IPS-15b (cell line): Measurements from ENCODE around the gene CFAP251.

ENCODE experiments used
- H3K27me3 ChIP-seq: one replicate; pipeline ENCODE4 v1.6.1; 2013; ENCODE audit warnings: low read length; ENCODE audit not compliant: control insufficient read depth, insufficient read depth
- H3K36me3 ChIP-seq: one replicate; pipeline ENCODE4 v1.6.1; 2013; ENCODE audit warnings: low read length; ENCODE audit not compliant: control insufficient read depth, insufficient read depth
- H3K4me1 ChIP-seq: one replicate; pipeline ENCODE4 v1.6.1; 2013; ENCODE audit warnings: mild to moderate bottlenecking, low read length; ENCODE audit not compliant: control insufficient read depth, insufficient read depth
- H3K4me3 ChIP-seq: one replicate; pipeline ENCODE4 v1.5.1; 2013; ENCODE audit warnings: low read depth, low read length
- H3K9ac ChIP-seq: one replicate; pipeline ENCODE4 v1.6.1; 2013; ENCODE audit warnings: low read depth, mild to moderate bottlenecking, low read length
- H3K9me3 ChIP-seq: one replicate; pipeline ENCODE4 v1.6.1; 2013; ENCODE audit warnings: mild to moderate bottlenecking, low read length; ENCODE audit not compliant: control insufficient read depth, insufficient read depth

CFAP251 gene

GRCh38 chr12:122020795-122021192 lies 102.4 kb downstream of the CFAP251 start:
- Histone ChIP-seq H3K4me3 (peak overlapping the region; percentile 55), H3K4me1 (peaks cover 5% of the 10 kb centered on the region), H3K36me3 (peaks cover 2% of the 10 kb centered on the region), H3K9me3 (no peaks in the 10 kb centered on the region), H3K9ac (no peak overlapping the region), H3K27me3 (peaks cover 18% of the 10 kb centered on the region)

DNA sequence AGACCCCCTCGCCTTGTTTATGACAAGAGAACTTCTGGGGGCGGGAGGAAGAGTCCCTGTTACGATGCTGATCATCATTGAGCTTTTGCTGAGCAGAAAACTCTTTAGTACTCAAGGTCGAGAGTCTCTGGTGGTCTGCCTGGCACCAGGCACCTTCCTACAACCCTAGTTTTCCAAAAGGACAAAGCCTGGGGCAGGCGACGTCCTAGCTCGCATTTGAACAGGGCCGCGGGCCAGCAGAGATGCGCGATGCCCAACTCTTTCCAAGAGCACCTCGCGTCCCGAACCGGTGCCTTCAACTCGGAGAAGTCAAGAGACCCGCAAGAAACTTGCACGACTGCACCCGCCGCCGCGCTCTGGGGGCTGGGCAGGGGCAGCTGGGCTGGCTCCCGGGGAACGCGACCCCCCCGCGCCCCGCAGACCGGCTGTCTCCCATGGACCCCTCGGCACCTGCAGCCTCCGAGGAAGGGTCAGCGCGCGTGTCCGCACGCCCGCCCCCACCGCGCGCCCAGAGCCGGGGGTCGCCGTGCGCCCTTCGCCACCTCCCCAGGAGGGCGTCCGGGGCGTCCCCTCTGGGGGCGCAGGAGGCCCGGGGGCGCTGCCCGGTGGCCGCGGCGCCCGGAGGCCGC lies 102.9 kb downstream of the CFAP251 start:
- no peak overlapping the region for H3K9ac ChIP-seq
- no peaks in the 10 kb centered on the region for H3K36me3 ChIP-seq
- H3K4me1 ChIP-seq = peaks cover 5% of the 10 kb centered on the region
- H3K27me3 ChIP-seq = peaks cover 18% of the 10 kb centered on the region
- no peaks in the 10 kb centered on the region for H3K9me3 ChIP-seq
- peak overlapping the region; percentile 55 for H3K4me3 ChIP-seq

GRCh38 chr12:122021822-122022392 lies 103.5 kb downstream of the CFAP251 start, which contains the start of gene BCL7A:
Gene BCL7A, plus strand, starts transcription at chr12:122021884. Its CDS starts 208 bp downstream, at chr12:122022092.
- Histone ChIP-seq H3K27me3 (peaks cover 18% of the 10 kb centered on the region), H3K36me3 (no peaks in the 10 kb centered on the region), H3K9me3 (no peaks in the 10 kb centered on the region), H3K4me1 (peaks cover 5% of the 10 kb centered on the region), H3K4me3 (peak within 1 kb of the TSS; percentile 58), H3K9ac (peak within 1 kb of the TSS; percentile 60)

- peaks cover 5% of the 10 kb centered on the region for H3K4me1 ChIP-seq
- H3K4me3 ChIP-seq = peak overlapping the region; percentile 58
- no peaks in the 10 kb centered on the region for H3K9me3 ChIP-seq
- peaks cover 18% of the 10 kb centered on the region for H3K27me3 ChIP-seq
- H3K9ac ChIP-seq = peak overlapping the region; percentile 60
- H3K36me3 ChIP-seq = no peaks in the 10 kb centered on the region
Observed at GRCh38 chr12:122022393-122023338, 104.3 kb downstream of the CFAP251 start.

DNA sequence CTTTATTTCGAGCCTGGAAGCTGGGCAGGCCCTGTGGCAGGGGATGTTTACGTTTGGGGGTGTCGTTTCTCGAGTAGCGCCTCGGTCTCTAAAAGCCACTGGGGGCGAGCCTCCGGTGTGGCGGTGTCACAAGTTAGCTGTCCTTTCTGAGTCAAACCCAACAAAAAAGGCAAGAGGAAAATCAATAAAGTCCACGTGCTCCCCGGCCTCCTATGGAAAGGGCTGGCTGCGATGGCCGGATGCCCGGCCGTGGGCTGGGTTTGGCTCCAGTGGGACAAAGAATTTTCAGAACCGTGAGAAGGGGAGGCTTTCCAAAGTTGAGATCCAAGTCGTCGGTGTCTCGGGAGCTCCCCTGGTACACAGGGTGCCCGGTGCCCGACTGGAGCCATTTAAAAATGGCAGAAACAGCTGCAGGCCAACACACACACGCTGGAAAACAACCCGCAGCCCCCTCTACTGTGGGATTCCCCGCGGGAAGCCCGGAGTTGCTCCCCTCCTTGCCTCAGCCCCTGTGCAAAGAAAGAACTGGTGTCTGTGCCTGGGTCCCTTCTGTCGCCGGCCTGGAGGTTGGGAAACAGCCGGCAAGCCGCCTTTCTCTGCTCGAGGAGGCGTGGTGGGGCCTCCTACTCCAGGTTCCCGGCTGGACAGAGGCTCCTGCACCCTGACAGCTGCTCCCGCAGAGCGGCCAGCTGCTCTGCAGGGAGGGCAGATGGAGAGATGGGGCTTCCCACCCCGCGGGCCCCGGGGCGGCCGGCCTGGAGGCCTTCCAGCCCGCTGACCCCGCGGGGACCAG lies 105.1 kb downstream of the CFAP251 start:
- Histone ChIP-seq H3K36me3 (no peaks in the 10 kb centered on the region), H3K9ac (peak overlapping the region; percentile 60), H3K4me1 (peaks cover 5% of the 10 kb centered on the region), H3K4me3 (peak overlapping the region; percentile 58), H3K9me3 (no peaks in the 10 kb centered on the region), H3K27me3 (peaks cover 16% of the 10 kb centered on the region)

DNA sequence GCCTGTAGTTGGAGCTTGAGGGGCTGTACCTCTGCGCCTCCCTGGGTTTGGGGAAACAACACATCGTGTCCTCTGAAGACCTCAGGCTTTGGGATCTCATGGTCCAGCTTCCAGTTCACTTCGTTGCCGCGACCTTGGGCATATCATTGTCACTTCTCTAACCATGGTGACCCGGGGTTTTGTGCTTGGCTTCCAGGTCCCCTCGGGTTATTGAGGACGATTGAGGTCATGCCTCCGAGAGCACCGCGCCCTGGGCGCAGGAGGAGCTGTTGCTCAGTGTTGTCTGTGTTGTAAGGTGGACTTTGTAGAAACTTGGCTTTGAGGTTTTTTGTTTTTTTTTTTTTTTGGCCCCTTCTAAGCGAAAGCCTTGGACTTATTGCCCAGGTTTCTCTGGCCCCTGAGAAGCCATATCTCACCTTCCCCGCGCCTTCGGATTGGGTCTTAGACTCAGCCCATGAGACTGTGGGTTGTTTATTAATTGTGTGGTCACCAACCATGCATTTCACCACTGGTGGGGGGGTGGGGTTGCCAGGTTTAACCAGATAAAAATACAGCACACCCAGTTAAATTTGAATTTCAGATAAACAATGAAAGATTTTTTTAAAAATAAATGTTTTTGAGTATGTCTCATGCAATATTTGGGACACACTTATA lies 105.9 kb downstream of the CFAP251 start:
- Histone ChIP-seq H3K36me3 (no peaks in the 10 kb centered on the region), H3K9me3 (no peaks in the 10 kb centered on the region), H3K9ac (no peak overlapping the region), H3K4me3 (no peak overlapping the region), H3K27me3 (peaks cover 14% of the 10 kb centered on the region), H3K4me1 (peaks cover 5% of the 10 kb centered on the region)

GRCh38 chr12:122026706-122027333 lies 108.4 kb downstream of the CFAP251 start:
- Histone ChIP-seq H3K4me1 (peaks cover 5% of the 10 kb centered on the region), H3K9me3 (no peaks in the 10 kb centered on the region), H3K9ac (no peak overlapping the region), H3K36me3 (no peaks in the 10 kb centered on the region), H3K4me3 (no peak overlapping the region), H3K27me3 (no peaks in the 10 kb centered on the region)

DNA sequence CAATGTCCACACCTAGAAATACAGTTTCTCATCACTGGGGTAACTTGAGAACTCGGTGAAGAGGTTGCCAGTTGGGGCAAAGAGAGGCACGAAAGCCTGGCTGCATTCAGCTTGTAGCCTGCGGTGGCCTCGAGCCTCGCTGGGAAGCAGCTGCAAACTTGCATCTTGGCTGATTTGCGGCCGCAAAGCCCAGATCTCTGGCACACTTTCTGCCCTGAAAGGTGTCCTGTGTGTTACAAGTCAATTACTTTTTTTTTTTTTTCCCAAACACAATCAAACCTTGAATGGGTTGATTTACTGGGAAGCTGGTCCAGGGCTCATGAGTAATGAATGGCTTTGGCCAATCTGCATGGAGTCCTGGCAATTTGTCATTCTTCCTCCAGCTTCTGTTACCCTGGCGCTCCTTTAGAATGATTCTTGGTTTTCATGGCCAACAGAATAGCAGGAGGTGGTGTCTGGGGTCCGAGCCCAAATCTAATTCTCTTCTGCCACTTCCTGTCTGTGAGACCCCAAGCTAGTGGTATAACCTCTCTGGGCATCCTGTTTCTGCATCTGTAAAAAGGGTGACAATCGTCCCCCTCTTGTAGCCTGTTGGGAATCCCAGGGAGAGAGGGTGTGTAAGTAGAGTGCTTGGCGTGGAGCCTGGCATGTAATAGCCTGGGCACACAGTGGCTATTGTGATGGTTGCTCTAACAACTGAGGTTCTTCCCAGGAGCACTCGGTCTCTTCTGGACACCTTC lies 109.9 kb downstream of the CFAP251 start:
- no peaks in the 10 kb centered on the region for H3K9me3 ChIP-seq
- H3K4me1 ChIP-seq = peaks cover 4% of the 10 kb centered on the region
- no peak overlapping the region for H3K4me3 ChIP-seq
- H3K36me3 ChIP-seq = no peaks in the 10 kb centered on the region
- no peaks in the 10 kb centered on the region for H3K27me3 ChIP-seq
- H3K9ac ChIP-seq = no peak overlapping the region

- no peaks in the 10 kb centered on the region for H3K4me1 ChIP-seq
- no peaks in the 10 kb centered on the region for H3K9me3 ChIP-seq
- no peaks in the 10 kb centered on the region for H3K27me3 ChIP-seq
- H3K9ac ChIP-seq = peak overlapping the region; percentile 24
- H3K36me3 ChIP-seq = no peaks in the 10 kb centered on the region
- no peak overlapping the region for H3K4me3 ChIP-seq
Observed at GRCh38 chr12:122028905-122029560, 110.6 kb downstream of the CFAP251 start.
